ENCODE results near the gene NXPH2.
"Not testable (repeated sequence)": the region's sequence is repeated elsewhere in the genome, so short reads cannot be mapped to it uniquely, and the experiment has no call there.

The NXPH2 gene

GRCh38 chr2:138648606-138649005 is 131.6 kb downstream of the NXPH2 start:
- TF ChIP-seq, protein P1, sequence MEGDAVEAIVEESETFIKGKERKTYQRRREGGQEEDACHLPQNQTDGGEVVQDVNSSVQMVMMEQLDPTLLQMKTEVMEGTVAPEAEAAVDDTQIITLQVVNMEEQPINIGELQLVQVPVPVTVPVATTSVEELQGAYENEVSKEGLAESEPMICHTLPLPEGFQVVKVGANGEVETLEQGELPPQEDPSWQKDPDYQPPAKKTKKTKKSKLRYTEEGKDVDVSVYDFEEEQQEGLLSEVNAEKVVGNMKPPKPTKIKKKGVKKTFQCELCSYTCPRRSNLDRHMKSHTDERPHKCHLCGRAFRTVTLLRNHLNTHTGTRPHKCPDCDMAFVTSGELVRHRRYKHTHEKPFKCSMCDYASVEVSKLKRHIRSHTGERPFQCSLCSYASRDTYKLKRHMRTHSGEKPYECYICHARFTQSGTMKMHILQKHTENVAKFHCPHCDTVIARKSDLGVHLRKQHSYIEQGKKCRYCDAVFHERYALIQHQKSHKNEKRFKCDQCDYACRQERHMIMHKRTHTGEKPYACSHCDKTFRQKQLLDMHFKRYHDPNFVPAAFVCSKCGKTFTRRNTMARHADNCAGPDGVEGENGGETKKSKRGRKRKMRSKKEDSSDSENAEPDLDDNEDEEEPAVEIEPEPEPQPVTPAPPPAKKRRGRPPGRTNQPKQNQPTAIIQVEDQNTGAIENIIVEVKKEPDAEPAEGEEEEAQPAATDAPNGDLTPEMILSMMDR (IDR thresholded peaks at IDR 0.05; ENCODE audit: low read depth, low read length), result no peak

DNA sequence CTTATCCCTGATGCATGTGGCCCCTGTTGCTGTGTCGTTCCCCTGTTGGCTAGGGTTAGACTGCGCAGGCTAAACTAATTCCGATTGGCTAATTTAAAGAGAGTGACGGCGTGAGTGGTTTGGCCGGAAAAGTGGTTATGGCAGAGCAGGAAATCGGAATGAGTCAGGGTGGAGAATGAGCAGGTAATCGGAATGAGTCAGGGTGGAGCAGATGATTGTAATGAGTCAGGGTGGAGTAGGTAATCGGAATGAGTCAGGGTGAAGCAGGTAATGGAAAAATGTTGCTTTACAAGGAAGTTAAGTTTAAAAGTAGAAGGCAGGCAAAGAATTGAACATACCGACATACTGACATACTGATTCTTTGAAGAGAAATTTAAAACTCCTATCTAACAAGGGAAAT is 135.4 kb downstream of the NXPH2 start:
- DNase-seq; H3K27ac ChIP-seq; H3K9me3 ChIP-seq (ENCODE audit: severe bottlenecking); H3K4me3 ChIP-seq (ENCODE audit: low read depth, low read length); H3K36me3 ChIP-seq; H3K27me3 ChIP-seq (ENCODE audit: insufficient read depth, low read depth, severe bottlenecking): not testable (repeated sequence)

More at GRCh38 chr2:138648606-138649005, 131.6 kb downstream of the NXPH2 start:
- Histone ChIP-seq H3K27me3 (ENCODE audit: insufficient read depth, low read depth, severe bottlenecking) (no peaks in the 10 kb centered on the region), H3K27ac (no peak overlapping the region), H3K4me3 (ENCODE audit: low read depth, low read length) (no peak overlapping the region), H3K9me3 (ENCODE audit: severe bottlenecking) (no peaks in the 10 kb centered on the region), H3K36me3 (no peaks in the 10 kb centered on the region)
- DNase-seq, result no peak

DNA sequence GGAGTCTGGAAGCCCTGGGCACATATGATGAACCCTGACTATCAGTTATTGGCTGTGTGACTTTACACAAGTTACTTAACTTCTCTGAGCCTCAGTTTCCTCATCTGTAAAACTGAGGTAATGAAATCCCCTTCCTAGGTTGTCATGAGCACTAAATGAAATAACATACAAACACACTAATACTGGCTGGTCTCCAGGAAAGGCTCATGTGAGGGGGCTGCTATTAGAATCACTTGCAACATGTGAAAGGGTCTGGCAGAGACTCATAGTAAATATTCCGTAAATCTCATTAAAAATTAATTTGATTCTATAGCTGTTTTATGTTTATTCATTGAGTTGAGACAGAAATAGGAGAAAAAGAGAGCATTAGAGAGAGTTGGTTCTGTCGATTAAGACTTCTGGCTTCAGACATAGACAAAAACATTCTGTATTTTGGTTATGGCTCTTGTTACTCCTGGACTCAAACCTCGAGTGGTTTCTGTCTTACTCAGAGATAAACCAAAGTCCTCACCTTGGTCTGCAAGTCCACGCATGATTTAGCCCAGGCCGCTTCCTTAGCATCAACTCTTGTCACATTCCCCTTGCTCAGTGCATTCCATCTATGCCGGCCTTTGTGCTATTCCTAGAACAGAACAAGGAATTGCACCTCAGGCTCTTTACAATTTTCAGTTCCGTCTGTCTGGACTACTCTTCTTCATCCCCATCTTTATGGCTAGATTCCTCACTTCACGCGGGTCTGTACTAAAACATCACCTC is 139.1 kb downstream of the NXPH2 start:
- no peak overlapping the region for H3K4me3 ChIP-seq (ENCODE audit: low read depth, low read length)
- H3K27me3 ChIP-seq (ENCODE audit: insufficient read depth, low read depth, severe bottlenecking), result no peaks in the 10 kb centered on the region
- no peaks in the 10 kb centered on the region for H3K9me3 ChIP-seq (ENCODE audit: severe bottlenecking)
- no peak for DNase-seq
- no peak overlapping the region for H3K27ac ChIP-seq
- TF ChIP-seq, protein P1 (IDR thresholded peaks at IDR 0.05; ENCODE audit: low read depth, low read length), result no peak
- H3K36me3 ChIP-seq, result no peaks in the 10 kb centered on the region

- Histone ChIP-seq H3K9me3 (ENCODE audit: severe bottlenecking) (peaks cover 5% of the 10 kb centered on the region), H3K4me3 (ENCODE audit: low read depth, low read length) (no peak overlapping the region), H3K27me3 (ENCODE audit: insufficient read depth, low read depth, severe bottlenecking) (no peaks in the 10 kb centered on the region), H3K36me3 (no peaks in the 10 kb centered on the region), H3K27ac (no peak overlapping the region)
- TF ChIP-seq, protein P1 (IDR thresholded peaks at IDR 0.05; ENCODE audit: low read depth, low read length), result no peak
- no peak for DNase-seq
Measured at GRCh38 chr2:138637686-138638085, 142.5 kb downstream of the NXPH2 start.

DNA sequence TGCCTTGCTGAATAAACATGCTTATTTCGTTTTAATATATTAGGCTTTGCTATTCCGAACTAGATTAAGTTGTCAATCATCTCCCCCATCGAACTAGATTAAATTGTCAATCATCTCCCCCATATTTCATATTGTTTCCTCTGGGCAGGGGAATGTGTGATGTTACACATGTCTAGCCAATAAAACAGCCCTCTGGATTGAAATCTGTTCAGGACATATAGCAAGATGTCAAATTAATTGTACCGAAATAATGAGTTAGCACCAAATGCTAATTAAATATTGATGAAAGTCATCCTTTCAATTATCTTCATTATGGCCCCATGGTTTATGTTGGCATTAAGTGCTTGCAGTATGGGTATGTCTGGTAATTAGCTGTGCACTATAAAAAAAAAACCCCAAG is 143.1 kb downstream of the NXPH2 start:
- no peaks in the 10 kb centered on the region for H3K27me3 ChIP-seq (ENCODE audit: insufficient read depth, low read depth, severe bottlenecking)
- H3K9me3 ChIP-seq (ENCODE audit: severe bottlenecking), result peaks cover 5% of the 10 kb centered on the region
- no peak for DNase-seq
- TF ChIP-seq, protein P1 (IDR thresholded peaks at IDR 0.05; ENCODE audit: low read depth, low read length), result no peak
- H3K36me3 ChIP-seq, result no peaks in the 10 kb centered on the region
- H3K27ac ChIP-seq, result no peak overlapping the region
- no peak overlapping the region for H3K4me3 ChIP-seq (ENCODE audit: low read depth, low read length)

GRCh38 chr2:138633049-138633448 is 147.1 kb downstream of the NXPH2 start:
- Histone ChIP-seq H3K9me3 (ENCODE audit: severe bottlenecking) (peaks cover 5% of the 10 kb centered on the region), H3K27me3 (ENCODE audit: insufficient read depth, low read depth, severe bottlenecking) (no peaks in the 10 kb centered on the region), H3K36me3 (no peaks in the 10 kb centered on the region), H3K27ac (no peak overlapping the region), H3K4me3 (ENCODE audit: low read depth, low read length) (no peak overlapping the region)
- TF ChIP-seq, protein P1 (IDR thresholded peaks at IDR 0.05; ENCODE audit: low read depth, low read length), result no peak
- no peak for DNase-seq
